GM10248 (cell line): ENCODE measurements around the gene RELT.

ENCODE experiments used
- CTCF ChIA-PET: fragments of 300-600 bp; sonication (Branson Sonifier 250); formaldehyde crosslinking; extraction: SDS; loops from one replicate; lab custom pipeline; 2021; ENCODE audit warnings: antibody characterized with exemption; lab: Yijun Ruan, JAX
- POLR2A ChIA-PET: fragments of 350-650 bp; sonication (Branson Sonifier 250); formaldehyde crosslinking; extraction: SDS; loops from one replicate; lab custom pipeline; 2020; ENCODE audit warnings: antibody characterized with exemption; lab: Yijun Ruan, JAX
- DNase-seq: peaks from one replicate; pipeline ENCODE4 v3.0.0; 2012; ENCODE audit errors: extremely low spot score
- CTCF ChIP-seq: IDR thresholded peaks from 2 replicates; pipeline ENCODE4 v1.5.1; 2012; ENCODE audit warnings: mild to moderate bottlenecking, low read depth; ENCODE audit errors: extremely low read depth, missing control alignments, control extremely low read depth

Gene RELT

GRCh38 chr11:73379189-73379880 lies 3.1 kb downstream of the RELT start:
- DNase-seq, result no peak
- no peak for TF ChIP-seq CTCF
- ChIA-PET POLR2A (interaction anchor here (0.6 to 1.2 kb wide), 2 partner anchors 8 to 72 kb away, joined by 3 to 7 read pairs; no protein-coding TSS in a partner anchor), CTCF (interaction anchor here (0.9 to 2.1 kb wide), 11 partner anchors 10 to 548 kb away, joined by 3 to 12 read pairs (median 4); partner anchors contain the start of gene RAB6A)

- DNase-seq, result no peak
- ChIA-PET POLR2A (interaction anchor here (0.6 kb wide), 1 partner anchor 51 kb away, joined by 4 read pairs; no protein-coding TSS in a partner anchor), CTCF (interaction anchor here (0.9 to 1.9 kb wide), 6 partner anchors 29 to 549 kb away, joined by 3 to 12 read pairs (median 4); no protein-coding TSS in a partner anchor)
- TF ChIP-seq CTCF, result no peak
Observed at GRCh38 chr11:73380331-73380730, 4.1 kb downstream of the RELT start.

- ChIA-PET POLR2A (no interaction called here), CTCF (interaction anchor here (1.1 to 6.1 kb wide), 3 partner anchors 30 to 282 kb away, joined by 3 to 50 read pairs (median 4); no protein-coding TSS in a partner anchor)
- no peak for DNase-seq
- TF ChIP-seq CTCF, result no peak
Observed at GRCh38 chr11:73380897-73381410, 4.8 kb downstream of the RELT start.

- ChIA-PET CTCF (interaction anchor here (1.1 to 6.1 kb wide), 3 partner anchors 31 to 282 kb away, joined by 3 to 50 read pairs (median 4); no protein-coding TSS in a partner anchor), POLR2A (no interaction called here)
- DNase-seq, result no peak
- no peak for TF ChIP-seq CTCF
Observed at GRCh38 chr11:73381589-73381988, 5.4 kb downstream of the RELT start.

- CTCF ChIA-PET, result interaction anchor here (2.2 to 6.1 kb wide), 3 partner anchors 8 to 75 kb away, joined by 4 to 50 read pairs (median 10); no protein-coding TSS in a partner anchor
- POLR2A ChIA-PET, result no interaction called here
- no peak for TF ChIP-seq CTCF
- no peak for DNase-seq
Observed at GRCh38 chr11:73382183-73382582, 6.0 kb downstream of the RELT start.

GRCh38 chr11:73382747-73383146 lies 6.5 kb downstream of the RELT start:
- no peak for DNase-seq
- no peak for TF ChIP-seq CTCF
- ChIA-PET CTCF (interaction anchor here (0.8 to 6.1 kb wide), 9 partner anchors 8 to 278 kb away, joined by 4 to 50 read pairs (median 10); no protein-coding TSS in a partner anchor), POLR2A (no interaction called here)
